Measurements from ENCODE around the gene SLC39A3.

SLC39A3 gene

GRCh38 chr19:2755448-2755705, 15.6 kb upstream of the SLC39A3 start:
- H3K9me3 ChIP-seq (ENCODE audit: insufficient read depth, low read length), result no peaks in the 10 kb centered on the region
- H3K9ac ChIP-seq (ENCODE audit: insufficient read length, low read depth), result no peak overlapping the region
- peaks cover 70% of the 10 kb centered on the region for H3K36me3 ChIP-seq (ENCODE audit: insufficient read depth, insufficient read length, low read length)
- H3K4me3 ChIP-seq (ENCODE audit: insufficient read length, low read depth), result no peak overlapping the region
- peaks cover 7% of the 10 kb centered on the region for H3K4me1 ChIP-seq (ENCODE audit: insufficient read depth, insufficient read length)
- TF ChIP-seq SUZ12 (IDR thresholded peaks at IDR 0.05; ENCODE audit: extremely low read depth, insufficient read depth, insufficient read length) (no peak), ZNF274 (IDR thresholded peaks at IDR 0.05; ENCODE audit: low read depth, low read length) (no peak), YY1 (IDR thresholded peaks at IDR 0.05; ENCODE audit: insufficient read depth, insufficient read length) (no peak)
- no peak for DNase-seq (ENCODE audit: low read depth, low spot score)
- no peaks in the 10 kb centered on the region for H3K27me3 ChIP-seq (ENCODE audit: insufficient read depth, insufficient read length)

GRCh38 chr19:2754659-2755447, 15.0 kb upstream of the SLC39A3 start:
- TF ChIP-seq ZNF274 (IDR thresholded peaks at IDR 0.05; ENCODE audit: low read depth, low read length), result no peak
- no peak for TF ChIP-seq YY1 (IDR thresholded peaks at IDR 0.05; ENCODE audit: insufficient read depth, insufficient read length)
- no peak for TF ChIP-seq SUZ12 (IDR thresholded peaks at IDR 0.05; ENCODE audit: extremely low read depth, insufficient read depth, insufficient read length)
- Histone ChIP-seq H3K9ac (ENCODE audit: insufficient read length, low read depth) (no peak overlapping the region), H3K36me3 (ENCODE audit: insufficient read depth, insufficient read length, low read length) (peaks cover 67% of the 10 kb centered on the region), H3K4me3 (ENCODE audit: insufficient read length, low read depth) (no peak overlapping the region), H3K4me1 (ENCODE audit: insufficient read depth, insufficient read length) (peaks cover 7% of the 10 kb centered on the region), H3K9me3 (ENCODE audit: insufficient read depth, low read length) (no peaks in the 10 kb centered on the region), H3K27me3 (ENCODE audit: insufficient read depth, insufficient read length) (no peaks in the 10 kb centered on the region)
- DNase-seq (ENCODE audit: low read depth, low spot score), result no peak

DNA sequence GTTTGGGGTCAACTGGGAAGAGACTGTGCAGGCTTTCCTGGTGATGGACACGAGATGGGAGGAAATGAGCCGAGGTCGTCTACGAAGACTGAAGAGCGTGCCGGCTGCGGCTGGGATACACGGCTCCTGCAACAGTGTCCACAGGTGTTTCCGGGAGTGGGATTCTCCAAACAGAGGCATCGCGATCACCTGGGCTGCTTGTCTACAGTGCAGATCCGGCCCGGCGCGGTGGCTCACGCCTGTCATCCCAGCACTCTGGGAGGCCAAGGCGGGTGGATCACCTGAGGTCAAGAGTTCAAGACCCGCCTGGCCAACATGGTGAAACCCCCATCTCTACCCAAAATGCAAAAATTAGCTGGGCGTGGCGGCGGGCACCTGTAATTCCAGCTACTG, 11.6 kb upstream of the SLC39A3 start:
- no peak for TF ChIP-seq YY1 (IDR thresholded peaks at IDR 0.05; ENCODE audit: insufficient read depth, insufficient read length)
- no peak for TF ChIP-seq SUZ12 (IDR thresholded peaks at IDR 0.05; ENCODE audit: extremely low read depth, insufficient read depth, insufficient read length)
- TF ChIP-seq ZNF274 (IDR thresholded peaks at IDR 0.05; ENCODE audit: low read depth, low read length), result no peak
- H3K36me3 ChIP-seq (ENCODE audit: insufficient read depth, insufficient read length, low read length), result peaks cover 36% of the 10 kb centered on the region
- no peak overlapping the region for H3K9ac ChIP-seq (ENCODE audit: insufficient read length, low read depth)
- no peak overlapping the region for H3K4me3 ChIP-seq (ENCODE audit: insufficient read length, low read depth)
- DNase-seq (ENCODE audit: low read depth, low spot score), result no peak
- peaks cover 10% of the 10 kb centered on the region for H3K27me3 ChIP-seq (ENCODE audit: insufficient read depth, insufficient read length)
- peaks cover 3% of the 10 kb centered on the region for H3K4me1 ChIP-seq (ENCODE audit: insufficient read depth, insufficient read length)
- no peaks in the 10 kb centered on the region for H3K9me3 ChIP-seq (ENCODE audit: insufficient read depth, low read length)

DNA sequence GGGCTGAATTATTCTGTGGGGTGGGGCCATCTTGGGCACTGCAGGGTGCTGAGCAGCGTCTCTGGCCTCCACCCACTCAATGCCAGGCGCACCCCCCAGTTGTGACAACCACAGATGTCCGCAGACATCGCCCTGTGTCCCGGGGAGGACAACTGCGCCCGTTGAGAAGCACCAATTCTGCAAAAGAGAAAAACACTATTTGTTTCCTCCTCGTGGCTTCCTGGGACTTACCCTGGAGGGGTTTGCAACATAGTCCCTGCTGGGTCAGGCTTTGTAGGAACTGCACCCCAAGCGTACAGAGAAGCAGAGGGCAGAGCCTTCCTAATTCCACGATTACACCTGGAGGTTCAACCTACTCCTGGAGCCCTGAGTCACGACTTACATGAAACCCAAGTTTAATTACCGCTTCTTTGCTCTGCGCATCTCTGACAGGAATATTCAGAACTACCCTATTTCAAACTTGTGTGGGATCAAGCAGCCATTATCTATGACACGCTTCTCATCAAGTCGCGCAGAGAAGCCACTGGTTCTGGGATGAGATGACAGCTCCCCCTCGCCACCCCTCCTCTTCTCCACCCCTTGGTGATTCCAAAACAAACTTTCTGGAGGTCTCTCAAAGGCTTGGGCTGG, 11.1 kb upstream of the SLC39A3 start:
- Histone ChIP-seq H3K4me1 (ENCODE audit: insufficient read depth, insufficient read length) (peaks cover 3% of the 10 kb centered on the region), H3K4me3 (ENCODE audit: insufficient read length, low read depth) (no peak overlapping the region), H3K9me3 (ENCODE audit: insufficient read depth, low read length) (no peaks in the 10 kb centered on the region), H3K27me3 (ENCODE audit: insufficient read depth, insufficient read length) (peaks cover 10% of the 10 kb centered on the region), H3K36me3 (ENCODE audit: insufficient read depth, insufficient read length, low read length) (peaks cover 32% of the 10 kb centered on the region), H3K9ac (ENCODE audit: insufficient read length, low read depth) (no peak overlapping the region)
- TF ChIP-seq SUZ12 (IDR thresholded peaks at IDR 0.05; ENCODE audit: extremely low read depth, insufficient read depth, insufficient read length), result no peak
- no peak for TF ChIP-seq ZNF274 (IDR thresholded peaks at IDR 0.05; ENCODE audit: low read depth, low read length)
- TF ChIP-seq YY1 (IDR thresholded peaks at IDR 0.05; ENCODE audit: insufficient read depth, insufficient read length), result no peak
- no peak for DNase-seq (ENCODE audit: low read depth, low spot score)

- Histone ChIP-seq H3K9me3 (ENCODE audit: insufficient read depth, low read length) (no peaks in the 10 kb centered on the region), H3K4me3 (ENCODE audit: insufficient read length, low read depth) (no peak overlapping the region), H3K4me1 (ENCODE audit: insufficient read depth, insufficient read length) (peaks cover 3% of the 10 kb centered on the region), H3K9ac (ENCODE audit: insufficient read length, low read depth) (no peak overlapping the region), H3K36me3 (ENCODE audit: insufficient read depth, insufficient read length, low read length) (no peaks in the 10 kb centered on the region), H3K27me3 (ENCODE audit: insufficient read depth, insufficient read length) (peaks cover 30% of the 10 kb centered on the region)
- no peak for DNase-seq (ENCODE audit: low read depth, low spot score)
- no peak for TF ChIP-seq YY1 (IDR thresholded peaks at IDR 0.05; ENCODE audit: insufficient read depth, insufficient read length)
- no peak for TF ChIP-seq ZNF274 (IDR thresholded peaks at IDR 0.05; ENCODE audit: low read depth, low read length)
- TF ChIP-seq SUZ12 (IDR thresholded peaks at IDR 0.05; ENCODE audit: extremely low read depth, insufficient read depth, insufficient read length), result no peak
These were observed 7.5 kb upstream of the SLC39A3 start for GRCh38 chr19:2747349-2747748.

- TF ChIP-seq ZNF274 (IDR thresholded peaks at IDR 0.05; ENCODE audit: low read depth, low read length) (no peak), SUZ12 (IDR thresholded peaks at IDR 0.05; ENCODE audit: extremely low read depth, insufficient read depth, insufficient read length) (no peak), YY1 (IDR thresholded peaks at IDR 0.05; ENCODE audit: insufficient read depth, insufficient read length) (no peak)
- Histone ChIP-seq H3K9ac (ENCODE audit: insufficient read length, low read depth) (no peak overlapping the region), H3K9me3 (ENCODE audit: insufficient read depth, low read length) (no peaks in the 10 kb centered on the region), H3K4me1 (ENCODE audit: insufficient read depth, insufficient read length) (peaks cover 4% of the 10 kb centered on the region), H3K4me3 (ENCODE audit: insufficient read length, low read depth) (no peak overlapping the region), H3K36me3 (ENCODE audit: insufficient read depth, insufficient read length, low read length) (no peaks in the 10 kb centered on the region), H3K27me3 (ENCODE audit: insufficient read depth, insufficient read length) (peaks cover 47% of the 10 kb centered on the region)
- DNase-seq (ENCODE audit: low read depth, low spot score), result no peak
These were observed 4.3 kb upstream of the SLC39A3 start for GRCh38 chr19:2744113-2744512.

DNA sequence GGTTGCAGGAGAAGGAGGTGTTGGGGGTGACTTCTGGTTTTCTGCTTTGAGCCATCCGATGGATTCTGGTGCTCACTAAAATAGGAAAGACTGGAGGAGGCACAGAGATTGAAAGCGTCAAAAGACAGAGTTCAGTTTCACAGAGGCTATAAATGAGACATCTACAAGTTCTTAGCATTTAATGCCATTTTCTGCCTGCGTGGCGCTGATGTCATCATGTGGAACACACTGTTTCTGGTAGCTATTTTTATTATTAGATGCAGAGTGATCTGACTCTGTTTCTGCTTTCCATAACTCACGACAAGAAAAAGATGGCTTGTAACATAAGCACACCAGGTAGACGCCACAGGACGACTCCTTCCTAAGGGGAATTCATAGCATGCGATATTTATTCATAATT, 3.3 kb upstream of the SLC39A3 start:
- Histone ChIP-seq H3K36me3 (ENCODE audit: insufficient read depth, insufficient read length, low read length) (no peaks in the 10 kb centered on the region), H3K4me1 (ENCODE audit: insufficient read depth, insufficient read length) (peaks cover 2% of the 10 kb centered on the region), H3K9ac (ENCODE audit: insufficient read length, low read depth) (no peak overlapping the region), H3K4me3 (ENCODE audit: insufficient read length, low read depth) (no peak overlapping the region), H3K27me3 (ENCODE audit: insufficient read depth, insufficient read length) (peaks cover 40% of the 10 kb centered on the region), H3K9me3 (ENCODE audit: insufficient read depth, low read length) (no peaks in the 10 kb centered on the region)
- DNase-seq (ENCODE audit: low read depth, low spot score), result no peak
- no peak for TF ChIP-seq ZNF274 (IDR thresholded peaks at IDR 0.05; ENCODE audit: low read depth, low read length)
- TF ChIP-seq SUZ12 (IDR thresholded peaks at IDR 0.05; ENCODE audit: extremely low read depth, insufficient read depth, insufficient read length), result no peak
- no peak for TF ChIP-seq YY1 (IDR thresholded peaks at IDR 0.05; ENCODE audit: insufficient read depth, insufficient read length)

Data from NT2/D1 (cell line).